ENCODE data around the gene NHEJ1.

- TF ChIP-seq CTCF (IDR thresholded peaks at IDR 0.05; ENCODE audit: extremely low read depth in 1 of 2, insufficient read depth in 1 of 2, low read depth in 1 of 2, low read length in 2 of 2) (no peak), POLR2A (IDR thresholded peaks at IDR 0.05; ENCODE audit: low read depth, low read length) (no peak), EZH2 (IDR thresholded peaks at IDR 0.05; ENCODE audit: borderline replicate concordance, low read depth, low read length, severe bottlenecking) (no peak), POLR2AphosphoS5 (IDR thresholded peaks at IDR 0.05; ENCODE audit: insufficient read depth, low read depth, low read length) (no peak), MYC (IDR thresholded peaks at IDR 0.05; ENCODE audit: low read depth, low read length) (no peak), JUN (IDR thresholded peaks at IDR 0.05; ENCODE audit: borderline replicate concordance, insufficient read depth, insufficient read length, low read depth) (no peak), GATA2 (IDR thresholded peaks at IDR 0.05; ENCODE audit: insufficient read depth, insufficient read length, low read depth, low read length) (no peak)
- TF ChIP-seq, protein P1, sequence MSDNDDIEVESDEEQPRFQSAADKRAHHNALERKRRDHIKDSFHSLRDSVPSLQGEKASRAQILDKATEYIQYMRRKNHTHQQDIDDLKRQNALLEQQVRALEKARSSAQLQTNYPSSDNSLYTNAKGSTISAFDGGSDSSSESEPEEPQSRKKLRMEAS (IDR thresholded peaks at IDR 0.05; ENCODE audit: insufficient read depth, insufficient read length) = no peak
These were observed 35.3 kb downstream of the NHEJ1 start for GRCh38 chr2:219125225-219125885.
